Panc1 (cell line): Measurements from ENCODE around the gene HUS1. TPM values are rescaled to one million over a fixed set of nuclear protein-coding genes. Genes with fewer than 3 reads are reported as not detected.

Experiments used
- ATAC-seq: fragments of 200-7000 bp; cut with Tn5 transposase; 2 replicates; pipeline ENCODE4 v1.9.1; 2020; ENCODE audit warnings: mild to moderate bottlenecking, moderate library complexity
- BruUV-seq: library from RNA; stranded (reverse); fragments of 400-500 nt; replicated peaks from 2 replicates; lab custom pipeline; 2021; lab: Mats Ljungman, UMichigan
- CTCF ChIA-PET: fragments of 300-600 bp; sonication (Branson Sonifier 250); formaldehyde crosslinking; loops from one replicate; lab custom pipeline; 2022; ENCODE audit warnings: antibody characterized with exemption; lab: Charles Lee
- POLR2A ChIA-PET: fragments of 300-600 bp; sonication (Branson Sonifier 250); formaldehyde crosslinking; loops from one replicate; lab custom pipeline; 2022; ENCODE audit warnings: antibody characterized with exemption; lab: Charles Lee
- DNase-seq: peaks from one replicate; pipeline ENCODE4 v3.0.0-alpha.2; 2010; ENCODE audit warnings: low read depth, low spot score
- H3K27ac ChIP-seq: 2 replicates; pipeline ENCODE4 v1.5.1; 2011; ENCODE audit warnings: mild to moderate bottlenecking, low read length, inconsistent platforms
- H3K27me3 ChIP-seq: fragments of 200-500 bp; sonication (Bioruptor generic); 2 replicates; pipeline ENCODE4 v1.6.0; 2014; ENCODE audit warnings: low read length, inconsistent platforms; ENCODE audit not compliant: control insufficient read depth, insufficient read depth
- H3K36me3 ChIP-seq: fragments of 200-500 bp; sonication (Bioruptor generic); 2 replicates; pipeline ENCODE4 v1.5.1; 2014; ENCODE audit warnings: inconsistent platforms, mild to moderate bottlenecking, low read length, moderate library complexity; ENCODE audit not compliant: control insufficient read depth, insufficient read depth
- H3K4me1 ChIP-seq: 2 replicates; pipeline ENCODE4 v1.5.1; 2011; ENCODE audit warnings: inconsistent platforms, mild to moderate bottlenecking, low read length, moderate library complexity; ENCODE audit not compliant: control insufficient read depth, insufficient read depth
- H3K4me3 ChIP-seq, 2 experiments: 2 replicates each; pipeline ENCODE4 v1.5.1; 2011 to 2012; ENCODE audit warnings: low read depth in 2 of 2, low read length in 2 of 2, mild to moderate bottlenecking in 2 of 2, inconsistent platforms in 1 of 2, moderate library complexity in 1 of 2
- H3K9me3 ChIP-seq: fragments of 200-500 bp; sonication (Bioruptor generic); 2 replicates; pipeline ENCODE4 v1.5.1; 2014; ENCODE audit warnings: low read depth, mild to moderate bottlenecking, inconsistent platforms, low read length, moderate library complexity; ENCODE audit not compliant: control insufficient read depth, insufficient read depth
- POLR2AphosphoS5 ChIP-seq: IDR thresholded peaks from 2 replicates; pipeline ENCODE4 v1.6.1; 2012; ENCODE audit warnings: mild to moderate bottlenecking, low read depth, low read length, moderate library complexity
- REST ChIP-seq, 2 experiments: IDR thresholded peaks; 2 replicates each; pipeline ENCODE4 v1.6.1; 2011 to 2012; ENCODE audit warnings: low read depth in 2 of 2, control low read depth in 1 of 2, low read length in 1 of 2, mild to moderate bottlenecking in 1 of 2, moderate library complexity in 1 of 2; ENCODE audit not compliant: insufficient read depth in 1 of 2
- SIN3A ChIP-seq: IDR thresholded peaks from 2 replicates; pipeline ENCODE4 v1.6.1; 2012; ENCODE audit warnings: low read depth, mild to moderate bottlenecking, low read length, moderate library complexity, borderline replicate concordance; ENCODE audit not compliant: insufficient read depth
- TCF7L2 ChIP-seq: IDR thresholded peaks from 2 replicates; pipeline ENCODE4 v1.6.1; 2011; ENCODE audit warnings: mild to moderate bottlenecking, low read depth, low read length, inconsistent platforms
- in situ Hi-C: cut with HindIII; loops from 2 replicates; pipeline ENCODE4 v1.10.0; 2016; ENCODE audit warnings: low sequenced_read_pairs, low pct_unique_long_range_greater_than_20kb
- intact Hi-C: fragments of 100-400 bp; cut with micrococcal nuclease; formaldehyde crosslinking; loops from one replicate; pipeline ENCODE4 v1.10.0; 2022; ENCODE audit not compliant: unreplicated experiment
- total RNA-seq: library from RNA; stranded (reverse); gene quantifications from one replicate; pipeline ENCODE4 v1.2.1, GENCODE V29; 2021; ENCODE audit not compliant: unreplicated experiment
- TF ChIP-seq, protein P1 (sequence below): fragments of 450-650 bp; IDR thresholded peaks from 2 replicates; pipeline ENCODE4 v1.5.1; 2017; ENCODE audit warnings: mild to moderate bottlenecking

Gene HUS1
- total RNA-seq, 1 experiment from 2014 or later = 72.7 TPM

DNA sequence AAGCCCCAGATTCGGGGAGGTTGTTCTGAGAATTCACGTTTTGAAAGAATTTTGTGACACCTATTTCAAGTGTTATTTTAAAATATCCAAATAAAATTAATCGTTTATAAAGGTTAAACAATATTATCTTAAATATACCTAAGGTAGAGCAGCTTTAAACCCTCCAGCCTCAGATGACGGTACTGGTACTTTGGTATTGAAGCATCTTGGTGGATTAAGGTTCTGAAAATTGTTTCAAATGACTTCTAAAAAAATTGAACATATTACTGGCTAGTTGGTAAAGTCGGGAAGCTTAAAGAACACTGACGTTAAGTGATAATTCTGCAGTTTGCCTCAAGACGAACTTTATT, 392 bp upstream of the HUS1 start:
- peak overlapping the region; percentile 91 to 94 for H3K4me3 ChIP-seq
- CTCF ChIA-PET = no interaction called here
- peak overlapping the region; percentile 97 for H3K27ac ChIP-seq
- POLR2A ChIA-PET = interaction anchor here (0.5 kb wide), 1 partner anchor 10 kb away, joined by 4 read pairs; no protein-coding TSS in a partner anchor
- intact Hi-C loops = no loop called here
- no peaks in the 10 kb centered on the region for H3K9me3 ChIP-seq
- DNase-seq = no peak
- H3K4me1 ChIP-seq = peaks cover 22% of the 10 kb centered on the region
- H3K27me3 ChIP-seq = no peaks in the 10 kb centered on the region
- in situ Hi-C loops = no loop called here
- no peak for ATAC-seq
- H3K36me3 ChIP-seq = peaks cover 29% of the 10 kb centered on the region
- TF ChIP-seq REST (IDR thresholded peaks at IDR 0.05; ENCODE audit: insufficient read depth in 1 of 2, low read depth in 2 of 2, low read length in 1 of 2) = no peak
- TF ChIP-seq POLR2AphosphoS5 = no peak
- TF ChIP-seq, protein P1, sequence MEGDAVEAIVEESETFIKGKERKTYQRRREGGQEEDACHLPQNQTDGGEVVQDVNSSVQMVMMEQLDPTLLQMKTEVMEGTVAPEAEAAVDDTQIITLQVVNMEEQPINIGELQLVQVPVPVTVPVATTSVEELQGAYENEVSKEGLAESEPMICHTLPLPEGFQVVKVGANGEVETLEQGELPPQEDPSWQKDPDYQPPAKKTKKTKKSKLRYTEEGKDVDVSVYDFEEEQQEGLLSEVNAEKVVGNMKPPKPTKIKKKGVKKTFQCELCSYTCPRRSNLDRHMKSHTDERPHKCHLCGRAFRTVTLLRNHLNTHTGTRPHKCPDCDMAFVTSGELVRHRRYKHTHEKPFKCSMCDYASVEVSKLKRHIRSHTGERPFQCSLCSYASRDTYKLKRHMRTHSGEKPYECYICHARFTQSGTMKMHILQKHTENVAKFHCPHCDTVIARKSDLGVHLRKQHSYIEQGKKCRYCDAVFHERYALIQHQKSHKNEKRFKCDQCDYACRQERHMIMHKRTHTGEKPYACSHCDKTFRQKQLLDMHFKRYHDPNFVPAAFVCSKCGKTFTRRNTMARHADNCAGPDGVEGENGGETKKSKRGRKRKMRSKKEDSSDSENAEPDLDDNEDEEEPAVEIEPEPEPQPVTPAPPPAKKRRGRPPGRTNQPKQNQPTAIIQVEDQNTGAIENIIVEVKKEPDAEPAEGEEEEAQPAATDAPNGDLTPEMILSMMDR = no peak
- TF ChIP-seq TCF7L2 = peak; percentile 76; the same call in 1 of the 2 replicates
- BruUV-seq = no TSS peak

- H3K27me3 ChIP-seq = no peaks in the 10 kb centered on the region
- BruUV-seq = TSS peak; percentile 70
- no peak for DNase-seq
- TF ChIP-seq, protein P1 = no peak
- TF ChIP-seq TCF7L2 = no peak
- no peak for TF ChIP-seq POLR2AphosphoS5
- TF ChIP-seq REST (IDR thresholded peaks at IDR 0.05; ENCODE audit: insufficient read depth in 1 of 2, low read depth in 2 of 2, low read length in 1 of 2) = no peak
- TF ChIP-seq SIN3A = no peak
- H3K27ac ChIP-seq = peak overlapping the region; percentile 97
- intact Hi-C loops = no loop called here
- peak overlapping the region; percentile 91 to 94 for H3K4me3 ChIP-seq
- CTCF ChIA-PET = no interaction called here
- no peak; the same call in 1 of the 2 replicates for ATAC-seq
- in situ Hi-C loops = no loop called here
- POLR2A ChIA-PET = no interaction called here
- peaks cover 22% of the 10 kb centered on the region for H3K4me1 ChIP-seq
- peaks cover 40% of the 10 kb centered on the region for H3K36me3 ChIP-seq
- H3K9me3 ChIP-seq = no peaks in the 10 kb centered on the region
These were observed 648 bp downstream of the HUS1 start for GRCh38 chr7:47978790-47979144.
